GM18517 (cell line): ENCODE measurements around the gene C4orf46.

Experiments
- ATAC-seq: cut with Tn5 transposase; IDR thresholded peaks from one replicate; pipeline ENCODE4 v1.9.1; 2021; ENCODE audit warnings: mild to moderate bottlenecking, moderate library complexity; ENCODE audit not compliant: unreplicated experiment

The C4orf46 gene

DNA sequence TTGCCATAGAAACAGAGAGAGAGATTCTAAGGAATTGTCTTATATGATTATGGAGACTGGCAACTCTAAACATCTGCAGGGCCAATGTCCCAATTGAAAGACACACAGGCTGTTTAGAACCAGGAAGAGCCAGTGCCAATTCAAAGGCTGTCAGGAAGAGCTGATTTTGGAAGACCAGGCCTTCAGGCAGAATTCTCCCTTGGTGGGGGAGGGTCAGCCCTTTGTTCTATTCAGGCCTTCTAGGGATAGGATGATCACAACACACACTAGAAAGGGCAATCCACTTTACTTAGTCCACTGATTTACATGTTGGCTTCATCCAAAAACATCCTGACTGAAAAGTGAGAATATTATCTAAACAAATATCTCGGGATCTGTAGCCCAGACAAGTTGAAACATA, 15.2 kb downstream of the C4orf46 start:
- ATAC-seq = no peak

DNA sequence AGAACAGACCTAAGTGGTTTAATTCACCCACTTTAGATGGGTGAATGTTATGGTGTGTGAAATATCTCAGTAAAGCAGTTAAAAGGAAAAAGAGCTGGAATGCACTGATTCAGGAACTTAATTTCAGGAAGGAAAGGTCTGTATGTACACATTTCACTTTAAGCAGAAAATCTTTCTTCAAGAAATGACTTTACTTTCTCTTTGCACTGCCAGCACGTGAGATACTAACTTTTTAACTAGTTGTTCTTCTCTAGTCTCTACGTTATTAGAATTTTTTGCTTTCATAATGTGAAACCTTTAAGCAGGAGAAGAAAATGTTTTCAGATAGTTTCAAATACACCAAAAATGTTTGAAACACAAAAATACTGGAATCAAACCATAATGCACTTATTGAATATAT, 18.8 kb downstream of the C4orf46 start:
- ATAC-seq = no peak

DNA sequence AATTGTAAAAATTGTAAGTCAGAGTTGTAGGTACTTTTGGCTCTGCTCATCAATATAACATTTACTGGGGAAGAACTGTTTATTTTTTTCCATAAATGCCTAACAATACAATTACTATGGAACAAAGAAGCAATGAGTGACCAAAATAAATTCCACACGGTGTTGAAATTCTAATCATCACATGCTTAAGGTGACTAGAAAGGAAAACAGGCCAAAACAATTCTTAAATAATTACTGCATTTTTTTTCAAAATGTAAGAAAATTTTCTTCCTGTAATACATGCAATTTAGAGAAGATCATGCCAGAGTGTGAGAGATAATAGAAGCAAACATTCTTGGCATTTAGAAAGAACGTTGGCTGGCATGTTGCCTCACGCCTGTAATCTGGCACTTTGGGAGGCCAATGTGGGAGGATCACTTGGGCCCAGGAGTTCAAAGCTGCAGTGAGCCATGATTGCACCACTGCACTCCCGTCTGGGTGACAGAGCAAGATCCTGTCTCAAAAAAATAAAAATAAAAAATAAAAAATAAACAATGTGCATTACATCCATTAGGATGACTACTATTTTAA, 22.5 kb downstream of the C4orf46 start:
- no peak for ATAC-seq

DNA sequence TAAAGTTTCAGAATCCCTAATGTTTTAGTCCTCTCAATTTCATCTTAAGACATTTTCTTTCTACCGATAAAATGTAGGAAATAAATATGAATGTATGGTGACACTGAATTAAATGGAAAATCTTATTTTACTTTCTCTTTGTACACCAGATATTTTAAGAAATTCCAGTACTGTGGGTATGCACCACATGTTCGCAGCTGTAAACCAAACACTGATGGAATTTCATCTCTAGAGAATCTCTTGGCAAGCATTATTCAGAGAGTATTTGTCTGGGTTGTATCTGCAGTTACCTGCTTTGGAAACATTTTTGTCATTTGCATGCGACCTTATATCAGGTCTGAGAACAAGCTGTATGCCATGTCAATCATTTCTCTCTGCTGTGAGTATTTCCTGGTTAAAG, 26.9 kb downstream of the C4orf46 start:
- ATAC-seq = no peak

DNA sequence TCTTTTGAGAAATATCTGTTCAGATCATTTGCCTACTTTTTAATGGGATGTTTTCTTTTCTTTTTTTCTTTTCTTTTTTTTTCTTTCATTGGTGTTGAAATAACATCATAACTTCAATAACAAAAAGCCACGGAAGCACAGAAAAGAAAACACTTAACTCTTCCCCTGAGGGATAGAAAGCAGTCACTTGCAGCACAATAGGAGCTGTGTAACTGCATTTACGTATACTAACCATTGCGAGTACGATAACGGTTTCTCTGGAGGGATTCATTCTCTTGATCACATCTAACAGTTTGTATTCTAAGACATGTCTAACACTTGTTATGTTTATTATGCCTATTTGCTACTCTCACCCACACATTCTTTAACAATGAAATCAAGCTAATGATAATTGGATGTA, 27.3 kb downstream of the C4orf46 start:
- ATAC-seq = no peak

DNA sequence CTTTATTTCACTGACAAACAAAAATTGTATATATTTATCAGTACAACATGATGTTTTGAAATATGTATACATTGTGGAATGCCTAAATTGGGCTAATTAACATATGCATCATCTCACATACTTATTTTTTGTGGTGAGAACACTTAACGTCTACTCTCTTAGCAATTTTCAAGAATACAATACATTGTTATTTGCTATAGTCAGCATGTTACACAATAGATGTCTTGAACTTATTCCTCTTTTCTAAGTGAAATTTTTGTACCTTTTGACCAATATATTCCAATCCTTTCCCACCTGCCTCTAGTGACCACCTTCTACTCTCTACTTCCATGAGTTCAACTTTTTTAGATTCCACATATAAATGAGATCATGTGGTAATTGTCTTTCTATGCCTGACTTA, 35.1 kb downstream of the C4orf46 start:
- no peak for ATAC-seq

DNA sequence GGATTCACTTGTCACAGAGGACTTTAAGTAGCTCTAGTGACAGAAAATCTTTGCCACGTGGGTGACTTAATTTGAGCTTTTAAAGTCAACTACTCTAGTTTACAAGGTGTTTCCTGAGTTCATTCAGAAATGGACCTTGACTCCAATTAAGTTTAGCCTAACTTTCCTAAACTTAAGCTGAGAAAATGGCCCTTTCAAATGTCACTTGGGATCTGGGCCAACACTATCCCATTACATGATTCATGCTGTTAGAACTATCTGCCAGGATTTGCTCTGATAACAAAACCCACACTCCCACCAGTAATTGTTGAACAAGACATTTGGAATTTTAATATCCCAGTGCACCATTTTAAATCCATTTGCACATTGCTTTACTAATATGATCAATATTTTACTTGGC, 40.8 kb downstream of the C4orf46 start:
- no peak for ATAC-seq

DNA sequence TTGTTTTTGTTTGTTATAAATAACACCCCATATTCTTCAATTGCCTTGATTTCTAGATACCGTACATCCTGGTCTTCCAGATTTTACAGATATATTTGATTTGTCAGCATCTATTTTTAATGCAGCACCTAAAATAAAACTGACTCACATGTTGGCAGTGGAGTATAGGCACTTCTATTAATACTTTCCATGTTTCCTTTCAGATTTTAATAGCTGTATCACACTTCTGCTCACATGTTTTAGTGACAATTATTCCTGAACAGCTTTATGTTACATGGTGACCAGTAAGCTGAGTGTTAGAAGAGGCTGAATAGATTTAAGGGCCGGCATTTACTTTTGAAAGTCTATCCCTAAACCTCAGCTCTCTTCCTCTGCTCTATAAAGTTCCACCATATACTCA, 46.1 kb downstream of the C4orf46 start:
- no peak for ATAC-seq

DNA sequence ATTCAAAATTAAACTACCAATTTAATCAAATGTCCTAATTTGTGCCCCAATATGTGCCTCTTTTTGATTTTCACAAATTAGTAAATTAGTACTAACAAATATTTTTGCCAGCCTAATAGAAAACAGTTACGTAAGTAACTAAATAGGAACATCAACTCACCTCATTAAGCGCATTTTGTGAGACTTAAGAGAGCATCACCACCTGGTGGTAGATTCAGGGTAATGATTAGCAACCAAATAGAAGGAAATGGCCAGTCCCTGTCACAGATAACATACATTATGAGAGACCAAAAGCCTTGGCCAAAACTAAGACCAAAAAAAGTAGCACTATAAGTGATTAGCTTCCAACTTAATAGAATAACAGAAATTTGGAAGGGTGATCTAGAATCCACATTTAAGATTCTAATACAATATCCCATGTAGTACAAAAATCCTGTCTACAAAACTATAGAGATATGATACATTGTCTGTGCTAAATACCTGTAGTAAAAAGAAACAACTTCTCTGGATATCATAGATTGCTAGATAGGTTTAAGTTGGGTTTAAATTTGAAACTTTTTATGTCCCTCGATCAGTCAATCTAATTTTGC, 46.7 kb downstream of the C4orf46 start:
- peak; percentile 92 for ATAC-seq

DNA sequence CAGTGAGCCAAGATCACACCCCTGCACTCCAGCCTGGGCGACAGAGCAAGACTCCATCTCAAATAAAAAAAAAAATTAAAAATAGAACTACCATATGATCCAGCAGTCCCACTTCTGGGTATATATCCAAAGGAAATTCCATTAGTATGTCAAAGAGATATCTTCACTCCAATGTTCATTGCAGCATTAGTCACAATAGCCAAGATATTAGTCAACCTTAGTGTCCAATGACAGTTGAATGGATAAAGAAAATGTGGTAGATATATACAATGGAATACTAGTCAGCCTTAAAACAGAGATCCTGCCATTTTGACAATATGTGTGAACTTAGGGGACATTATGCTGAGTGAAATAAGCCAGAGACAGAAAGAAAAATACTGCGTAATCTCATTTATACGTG, 49.4 kb downstream of the C4orf46 start:
- ATAC-seq = no peak

DNA sequence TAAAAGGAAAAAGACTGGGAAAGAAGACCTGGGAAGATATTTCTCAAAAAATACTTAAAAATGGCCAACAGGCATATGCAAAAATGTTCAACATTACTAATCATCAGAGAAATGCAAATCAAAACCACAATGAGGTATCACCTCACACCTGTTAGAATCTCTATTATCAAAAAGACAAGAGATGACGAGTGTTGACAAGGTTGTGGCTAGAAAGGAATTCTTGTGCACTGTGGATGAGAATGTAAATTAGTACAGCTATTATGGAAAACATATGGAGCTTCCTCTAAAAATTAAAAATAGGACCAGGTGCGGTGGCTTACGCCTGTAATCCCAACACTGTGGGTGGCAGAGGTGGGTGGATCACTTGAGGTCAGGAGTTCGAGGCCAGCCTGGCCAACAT, 50.0 kb downstream of the C4orf46 start:
- no peak for ATAC-seq

DNA sequence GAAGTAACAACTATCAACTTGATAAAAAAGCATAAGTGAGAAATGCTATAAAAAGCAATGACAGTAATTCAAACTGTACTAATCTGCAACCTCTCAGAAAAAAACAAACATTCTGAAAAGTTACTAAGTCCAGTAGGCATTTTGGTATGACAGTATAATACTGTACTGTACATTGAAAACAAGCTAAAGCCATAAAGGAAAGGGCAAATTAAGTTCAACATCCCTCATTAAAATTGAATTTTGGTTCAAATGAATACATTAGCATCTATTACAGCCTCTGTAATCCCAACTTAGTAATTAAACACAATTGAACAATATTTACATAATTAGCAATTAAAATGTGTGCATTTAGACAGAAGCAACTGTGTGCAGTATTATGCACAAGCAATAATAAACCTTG, 53.7 kb downstream of the C4orf46 start:
- no peak for ATAC-seq
